HCEC 1CT (cell line): ENCODE data around the gene TSPY8.
"Not testable (repeated sequence)": the region's sequence is repeated elsewhere in the genome, so short reads cannot be mapped to it uniquely, and the experiment has no call there.

ENCODE experiments used
- DNase-seq: peaks from one replicate; pipeline ENCODE4 v3.0.0-alpha.2; 2017

The TSPY8 gene, protein sequence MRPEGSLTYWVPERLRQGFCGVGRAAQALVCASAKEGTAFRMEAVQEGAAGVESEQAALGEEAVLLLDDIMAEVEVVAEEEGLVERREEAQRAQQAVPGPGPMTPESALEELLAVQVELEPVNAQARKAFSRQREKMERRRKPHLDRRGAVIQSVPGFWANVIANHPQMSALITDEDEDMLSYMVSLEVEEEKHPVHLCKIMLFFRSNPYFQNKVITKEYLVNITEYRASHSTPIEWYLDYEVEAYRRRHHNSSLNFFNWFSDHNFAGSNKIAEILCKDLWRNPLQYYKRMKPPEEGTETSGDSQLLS

DNA sequence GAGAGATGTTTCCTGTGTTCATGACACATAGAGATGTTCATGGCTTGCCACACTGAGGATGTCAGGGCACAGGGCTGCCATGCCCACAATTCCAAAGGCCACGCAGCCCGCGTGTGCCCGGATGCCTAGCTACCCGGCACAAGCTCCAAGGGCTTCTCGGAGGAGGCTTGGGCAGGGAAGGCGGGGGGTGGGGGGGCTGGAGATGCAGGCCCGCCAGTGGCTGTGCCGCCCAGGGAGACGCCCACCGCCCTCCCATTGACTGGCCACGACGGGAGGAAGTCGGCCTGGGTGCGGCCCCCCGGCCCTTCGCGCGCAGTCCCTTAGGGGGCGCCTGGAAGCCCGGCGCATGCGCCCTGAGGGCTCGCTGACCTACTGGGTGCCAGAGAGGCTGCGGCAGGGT, at the start of gene TSPY8:
TSS of gene TSPY8 (plus strand) at position 301 of the 400 bp plus-strand sequence. CDS start at position 347, 46 bp downstream.
- DNase-seq, result not testable (repeated sequence)

DNA sequence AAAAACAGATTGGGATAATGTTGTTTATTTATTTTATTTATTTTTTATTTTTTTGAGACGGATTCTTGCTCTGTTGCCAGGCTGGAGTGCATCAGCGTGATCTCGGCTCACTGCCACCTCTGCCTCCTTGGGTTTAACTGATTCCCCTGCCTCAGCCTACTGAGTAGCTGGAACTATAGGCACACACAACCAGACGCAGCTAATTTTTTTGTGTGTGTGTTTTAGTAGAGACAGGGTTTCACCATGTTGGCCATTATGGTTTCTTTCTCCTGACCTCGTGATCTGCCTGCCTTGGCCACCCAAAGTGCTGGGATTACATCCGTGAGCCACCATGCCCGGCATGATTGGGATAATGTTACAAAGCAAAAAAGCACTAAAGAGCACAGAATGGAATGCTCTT, 36.6 kb upstream of the TSPY8 start:
- peak; percentile 24 for DNase-seq

DNA sequence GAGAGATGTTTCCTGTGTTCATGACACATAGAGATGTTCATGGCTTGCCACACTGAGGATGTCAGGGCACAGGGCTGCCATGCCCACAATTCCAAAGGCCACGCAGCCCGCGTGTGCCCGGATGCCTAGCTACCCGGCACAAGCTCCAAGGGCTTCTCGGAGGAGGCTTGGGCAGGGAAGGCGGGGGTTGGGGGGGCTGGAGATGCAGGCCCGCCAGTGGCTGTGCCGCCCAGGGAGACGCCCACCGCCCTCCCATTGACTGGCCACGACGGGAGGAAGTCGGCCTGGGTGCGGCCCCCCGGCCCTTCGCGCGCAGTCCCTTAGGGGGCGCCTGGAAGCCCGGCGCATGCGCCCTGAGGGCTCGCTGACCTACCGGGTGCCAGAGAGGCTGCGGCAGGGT, 20.4 kb upstream of the TSPY8 start, which contains the start of gene TSPY4:
TSS of gene TSPY4 (plus strand) at position 301 of the 400 bp plus-strand sequence. CDS start at position 347, 46 bp downstream.
- DNase-seq, result not testable (repeated sequence)

DNA sequence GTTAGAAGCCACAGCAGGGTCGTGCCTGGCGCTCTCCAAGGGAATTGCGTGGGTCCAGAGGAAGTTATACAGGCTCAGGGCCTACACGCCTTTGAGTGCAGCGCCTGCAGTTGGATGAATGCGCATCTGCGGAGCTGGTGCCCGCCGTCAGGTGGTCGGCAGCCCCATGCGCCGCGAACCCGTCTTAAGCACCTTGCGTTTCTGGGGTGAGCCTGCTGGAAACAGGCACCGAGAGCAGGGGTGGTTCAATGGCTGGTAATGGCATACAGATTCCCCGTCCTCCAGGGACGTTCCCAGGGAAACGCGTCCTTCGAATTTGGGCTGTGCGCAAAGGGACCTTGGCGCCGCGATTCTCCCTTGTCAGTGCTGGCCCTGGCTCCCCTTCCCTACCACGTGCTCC, 38.9 kb downstream of the TSPY8 start:
- DNase-seq, result not testable (repeated sequence)

DNA sequence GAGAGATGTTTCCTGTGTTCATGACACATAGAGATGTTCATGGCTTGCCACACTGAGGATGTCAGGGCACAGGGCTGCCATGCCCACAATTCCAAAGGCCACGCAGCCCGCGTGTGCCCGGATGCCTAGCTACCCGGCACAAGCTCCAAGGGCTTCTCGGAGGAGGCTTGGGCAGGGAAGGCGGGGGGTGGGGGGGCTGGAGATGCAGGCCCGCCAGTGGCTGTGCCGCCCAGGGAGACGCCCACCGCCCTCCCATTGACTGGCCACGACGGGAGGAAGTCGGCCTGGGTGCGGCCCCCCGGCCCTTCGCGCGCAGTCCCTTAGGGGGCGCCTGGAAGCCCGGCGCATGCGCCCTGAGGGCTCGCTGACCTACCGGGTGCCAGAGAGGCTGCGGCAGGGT, 40.5 kb downstream of the TSPY8 start, which contains the start of gene TSPY3:
TSS of gene TSPY3 (plus strand) at position 301 of the 400 bp plus-strand sequence. CDS start at position 347, 46 bp downstream.
- DNase-seq, result not testable (repeated sequence)
